GM18505 (cell line): ENCODE results near the gene BCORL1.
A peak's percentile ranks its signal among the peaks of the same experiment; 100 is the strongest.

Experiments used
- ATAC-seq: cut with Tn5 transposase; IDR thresholded peaks from one replicate; pipeline ENCODE4 v1.9.1; 2021; ENCODE audit not compliant: unreplicated experiment
- POLR2A ChIP-seq: IDR thresholded peaks from 4 replicates; pipeline ENCODE4 v1.6.1; 2011; ENCODE audit warnings: borderline replicate concordance; ENCODE audit not compliant: insufficient read depth, insufficient read length; ENCODE audit errors: extremely low read depth

Gene BCORL1, protein sequence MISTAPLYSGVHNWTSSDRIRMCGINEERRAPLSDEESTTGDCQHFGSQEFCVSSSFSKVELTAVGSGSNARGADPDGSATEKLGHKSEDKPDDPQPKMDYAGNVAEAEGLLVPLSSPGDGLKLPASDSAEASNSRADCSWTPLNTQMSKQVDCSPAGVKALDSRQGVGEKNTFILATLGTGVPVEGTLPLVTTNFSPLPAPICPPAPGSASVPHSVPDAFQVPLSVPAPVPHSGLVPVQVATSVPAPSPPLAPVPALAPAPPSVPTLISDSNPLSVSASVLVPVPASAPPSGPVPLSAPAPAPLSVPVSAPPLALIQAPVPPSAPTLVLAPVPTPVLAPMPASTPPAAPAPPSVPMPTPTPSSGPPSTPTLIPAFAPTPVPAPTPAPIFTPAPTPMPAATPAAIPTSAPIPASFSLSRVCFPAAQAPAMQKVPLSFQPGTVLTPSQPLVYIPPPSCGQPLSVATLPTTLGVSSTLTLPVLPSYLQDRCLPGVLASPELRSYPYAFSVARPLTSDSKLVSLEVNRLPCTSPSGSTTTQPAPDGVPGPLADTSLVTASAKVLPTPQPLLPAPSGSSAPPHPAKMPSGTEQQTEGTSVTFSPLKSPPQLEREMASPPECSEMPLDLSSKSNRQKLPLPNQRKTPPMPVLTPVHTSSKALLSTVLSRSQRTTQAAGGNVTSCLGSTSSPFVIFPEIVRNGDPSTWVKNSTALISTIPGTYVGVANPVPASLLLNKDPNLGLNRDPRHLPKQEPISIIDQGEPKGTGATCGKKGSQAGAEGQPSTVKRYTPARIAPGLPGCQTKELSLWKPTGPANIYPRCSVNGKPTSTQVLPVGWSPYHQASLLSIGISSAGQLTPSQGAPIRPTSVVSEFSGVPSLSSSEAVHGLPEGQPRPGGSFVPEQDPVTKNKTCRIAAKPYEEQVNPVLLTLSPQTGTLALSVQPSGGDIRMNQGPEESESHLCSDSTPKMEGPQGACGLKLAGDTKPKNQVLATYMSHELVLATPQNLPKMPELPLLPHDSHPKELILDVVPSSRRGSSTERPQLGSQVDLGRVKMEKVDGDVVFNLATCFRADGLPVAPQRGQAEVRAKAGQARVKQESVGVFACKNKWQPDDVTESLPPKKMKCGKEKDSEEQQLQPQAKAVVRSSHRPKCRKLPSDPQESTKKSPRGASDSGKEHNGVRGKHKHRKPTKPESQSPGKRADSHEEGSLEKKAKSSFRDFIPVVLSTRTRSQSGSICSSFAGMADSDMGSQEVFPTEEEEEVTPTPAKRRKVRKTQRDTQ (N-terminal part only)

DNA sequence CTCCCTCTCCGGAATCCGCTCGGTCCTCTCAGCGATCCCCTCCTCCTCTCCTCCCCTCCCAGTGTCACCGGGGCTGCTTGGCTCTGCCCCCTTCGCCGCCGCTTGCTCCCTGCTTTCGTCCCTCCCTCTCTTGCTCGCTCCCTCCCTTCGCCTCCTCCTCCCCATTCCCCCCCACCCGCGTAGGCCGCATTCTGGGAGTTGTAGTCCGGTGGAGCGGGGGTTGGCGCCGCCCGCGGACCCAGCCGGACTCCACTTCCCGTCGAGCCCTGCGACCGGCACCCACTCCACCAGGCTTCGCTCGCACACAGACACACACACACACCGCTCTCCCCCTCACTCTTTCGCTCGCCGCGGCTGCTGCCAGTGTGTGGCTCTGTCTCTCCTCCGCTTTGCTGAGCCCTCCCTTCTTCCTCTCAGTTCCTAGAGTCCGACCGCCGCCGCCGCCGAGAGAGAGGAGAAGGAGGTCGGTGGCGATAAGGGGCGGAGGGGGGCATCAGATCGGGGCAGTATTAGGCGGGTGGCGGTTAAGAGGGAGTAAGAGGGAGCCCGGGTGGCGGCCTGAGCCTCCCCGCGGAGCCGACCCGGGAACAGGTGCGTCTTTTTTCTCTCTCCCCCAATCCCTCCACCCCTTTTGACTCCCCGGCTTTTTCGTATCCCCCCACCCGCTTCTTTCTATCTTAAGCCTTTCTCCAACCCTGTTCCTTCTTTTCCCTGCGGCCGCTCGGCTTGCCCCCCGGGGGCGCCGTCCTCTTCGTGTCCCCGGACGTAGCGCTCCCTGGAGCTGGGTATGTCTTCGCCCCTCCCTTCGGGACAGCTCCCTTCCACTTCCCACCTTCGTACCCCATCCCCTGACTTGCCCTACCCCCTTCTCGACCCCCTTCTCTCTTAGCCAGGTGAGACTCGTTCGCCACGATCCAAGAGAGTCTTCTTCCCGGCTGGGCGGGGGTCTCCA lies at the start of gene BCORL1:
Gene BCORL1 (plus strand): TSS at position 336 of the 952 bp plus-strand sequence. CDS start 22,597 bp downstream, outside the sequence.
- TF ChIP-seq POLR2A: peak; percentile 81
- ATAC-seq: peak; percentile 83

DNA sequence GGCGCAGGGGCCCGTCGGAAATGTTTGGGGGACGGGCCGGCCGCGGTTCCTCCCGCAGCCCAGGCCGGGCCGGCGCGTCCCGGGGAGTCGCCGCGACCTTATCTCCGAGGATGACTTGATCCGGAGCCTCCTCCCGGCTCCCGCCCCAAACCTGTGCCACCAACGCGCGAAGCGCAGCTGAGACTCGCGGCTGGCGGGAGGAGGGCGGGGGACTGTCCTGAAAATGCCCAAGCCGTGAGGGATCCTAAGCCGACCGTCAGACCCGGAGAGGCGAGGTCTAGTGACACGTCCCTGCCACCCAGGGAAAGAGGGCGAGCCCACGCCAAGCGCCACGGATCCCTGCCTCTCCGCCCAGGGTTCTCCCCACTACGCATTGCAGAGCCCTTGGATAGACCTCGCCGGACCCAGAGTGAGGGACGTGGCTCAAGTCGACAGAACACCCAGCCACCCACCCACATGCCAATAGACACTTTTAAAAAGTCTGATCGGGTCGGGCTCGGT lies 49.6 kb upstream of the BCORL1 start:
- ATAC-seq: peak; percentile 13
- no peak for TF ChIP-seq POLR2A

DNA sequence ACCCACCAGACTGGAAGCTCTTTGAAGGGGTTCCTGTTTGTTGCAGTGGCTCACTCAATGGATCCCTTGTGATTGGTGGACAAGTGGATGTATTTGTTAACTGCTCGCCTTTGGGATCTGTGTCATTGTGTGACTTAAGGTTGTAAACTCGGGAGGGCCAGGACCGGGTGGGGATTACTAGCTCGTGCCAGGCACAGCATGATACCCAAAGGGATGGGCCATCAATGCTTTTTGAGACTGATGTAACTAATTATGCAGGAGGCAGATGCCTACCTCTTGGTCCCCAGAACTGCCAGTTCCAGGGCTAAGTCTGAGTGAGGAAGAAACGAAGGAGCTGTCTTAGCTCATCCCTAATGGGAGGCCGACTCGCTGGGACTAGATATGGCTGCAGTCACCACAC lies 48.7 kb upstream of the BCORL1 start:
- TF ChIP-seq POLR2A: no peak
- ATAC-seq: no peak

DNA sequence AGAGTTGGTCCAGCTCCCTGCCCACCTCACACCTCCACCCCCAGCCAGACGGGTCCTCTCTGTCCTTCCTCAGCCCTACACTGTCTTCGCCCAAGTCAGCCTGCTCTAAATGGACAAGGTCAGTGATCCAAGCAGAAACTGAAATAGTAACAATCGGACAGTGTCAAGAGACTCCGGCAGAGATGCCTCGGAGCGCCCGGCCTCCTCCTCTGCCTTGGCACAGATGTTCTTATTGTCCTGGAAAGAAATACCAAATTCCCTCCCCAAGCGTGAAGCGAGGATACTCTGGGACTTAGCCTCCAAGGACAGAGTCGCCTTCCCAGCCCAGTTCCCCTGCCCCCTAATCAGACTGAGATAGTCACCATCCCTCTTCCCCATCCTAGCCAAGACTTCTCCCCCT lies 48.0 kb upstream of the BCORL1 start:
- TF ChIP-seq POLR2A: no peak
- no peak for ATAC-seq

DNA sequence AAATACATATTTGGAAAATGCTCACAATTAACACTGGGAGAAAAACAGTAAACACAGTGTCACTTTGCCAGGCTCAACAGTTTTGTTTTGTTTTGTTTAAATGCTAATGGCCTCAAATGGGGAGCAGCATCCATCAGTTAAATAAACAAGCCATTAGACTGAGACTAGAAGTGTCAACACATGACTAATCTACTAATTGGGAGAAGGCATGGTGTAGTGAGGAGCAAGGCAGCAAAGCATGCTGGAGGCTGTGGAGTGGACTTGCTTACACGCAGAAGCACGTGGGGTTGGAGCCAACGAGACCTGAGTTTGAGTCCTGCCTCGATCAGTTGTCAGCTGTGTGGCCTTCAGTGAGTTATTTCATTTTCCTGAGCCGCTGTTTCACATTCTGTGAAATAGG lies 47.5 kb upstream of the BCORL1 start:
- no peak for TF ChIP-seq POLR2A
- no peak for ATAC-seq

DNA sequence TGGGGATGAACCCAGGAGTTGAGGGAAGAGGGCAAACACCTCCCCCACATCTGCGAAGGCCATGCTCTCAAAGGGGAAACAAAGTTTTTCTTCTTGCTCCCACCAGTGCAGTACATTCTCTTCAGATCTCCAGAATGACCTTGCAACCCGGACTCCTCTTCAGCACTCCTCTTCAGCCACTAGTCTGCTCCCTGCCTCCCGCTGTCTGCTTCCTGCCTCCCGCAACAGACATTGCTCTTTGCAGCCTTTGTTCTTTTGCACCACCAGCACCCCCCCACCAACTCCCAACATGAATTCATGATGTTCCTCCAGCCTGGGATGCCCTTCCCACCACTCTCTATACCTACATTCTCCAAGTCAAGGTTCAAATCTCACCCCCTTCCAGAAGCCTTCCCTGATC lies 44.4 kb upstream of the BCORL1 start:
- no peak for ATAC-seq
- TF ChIP-seq POLR2A: no peak

DNA sequence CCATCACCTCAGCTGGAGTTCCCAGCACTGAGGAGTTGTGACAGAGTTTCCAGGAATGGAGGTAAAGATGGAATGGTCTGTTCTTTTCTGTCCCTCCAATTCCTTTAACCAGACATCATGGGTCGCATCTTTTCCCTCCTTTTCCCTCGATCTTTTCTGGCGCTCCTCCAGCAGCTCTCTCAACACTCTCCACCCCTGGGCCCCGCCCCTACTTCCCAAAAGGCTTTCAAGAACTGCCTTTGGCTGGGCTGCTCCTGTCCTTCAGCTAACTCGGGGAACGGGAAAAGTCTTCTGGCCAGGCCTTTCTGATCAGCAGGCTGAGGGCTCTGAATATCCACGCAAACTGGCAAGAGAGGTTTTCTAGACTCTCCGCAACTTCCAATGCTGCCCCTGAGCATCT lies 42.4 kb upstream of the BCORL1 start:
- TF ChIP-seq POLR2A: no peak
- ATAC-seq: no peak

DNA sequence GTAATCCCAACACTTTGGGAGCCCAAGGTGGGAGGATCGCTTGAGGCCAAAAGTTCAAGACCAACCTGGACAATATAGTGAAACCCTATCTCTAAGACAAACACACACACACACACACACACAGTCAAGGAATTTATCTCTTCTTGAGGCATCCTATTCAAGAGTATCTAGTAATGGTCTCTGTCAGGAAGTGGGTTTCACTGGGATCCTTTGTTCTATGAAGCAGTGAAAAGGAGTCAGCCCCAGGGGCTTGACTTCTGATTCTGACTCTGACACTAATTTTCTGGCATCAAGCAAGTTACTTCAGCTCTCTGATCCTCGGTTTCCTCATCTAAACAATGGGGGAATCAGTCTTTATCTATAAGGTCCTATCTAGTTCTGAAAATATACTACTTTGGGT lies 41.7 kb upstream of the BCORL1 start:
- no peak for TF ChIP-seq POLR2A
- ATAC-seq: no peak

DNA sequence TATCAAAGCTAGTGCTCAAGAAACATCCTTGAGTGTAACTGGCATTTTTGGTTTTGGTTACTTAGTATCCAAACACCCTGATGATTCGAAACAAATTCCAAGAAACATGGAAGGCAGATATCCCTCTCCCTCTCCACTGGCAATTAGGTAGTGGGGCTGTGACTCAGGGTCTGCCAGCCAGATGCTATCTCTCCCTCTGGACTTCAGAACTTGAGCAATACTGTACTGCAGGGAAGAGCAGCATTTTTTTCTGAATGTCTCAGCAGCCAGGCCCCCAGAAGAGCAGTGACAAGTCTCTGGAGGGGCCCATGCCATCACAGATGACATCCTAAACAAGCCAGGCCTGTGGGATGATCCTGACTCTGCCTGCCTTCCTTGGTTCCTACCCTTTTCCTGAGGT lies 37.3 kb upstream of the BCORL1 start:
- TF ChIP-seq POLR2A: no peak
- ATAC-seq: no peak

DNA sequence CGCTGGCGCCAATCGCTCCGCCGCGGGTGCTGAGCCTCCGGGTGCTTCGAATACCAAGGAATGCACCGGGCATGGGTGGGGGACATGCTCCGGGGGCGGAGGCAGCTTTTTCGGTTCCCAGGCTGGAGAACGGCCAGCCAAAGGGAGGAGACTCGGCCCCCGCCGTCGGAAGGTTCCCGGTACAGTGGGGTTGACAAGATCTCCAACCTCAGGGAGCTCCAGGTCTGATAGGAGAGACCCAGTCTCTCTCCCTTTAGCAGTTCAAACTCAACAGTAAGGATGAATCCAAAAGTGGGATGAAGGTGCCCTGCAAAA lies 29.1 kb upstream of the BCORL1 start:
- ATAC-seq: no peak
- TF ChIP-seq POLR2A: no peak

DNA sequence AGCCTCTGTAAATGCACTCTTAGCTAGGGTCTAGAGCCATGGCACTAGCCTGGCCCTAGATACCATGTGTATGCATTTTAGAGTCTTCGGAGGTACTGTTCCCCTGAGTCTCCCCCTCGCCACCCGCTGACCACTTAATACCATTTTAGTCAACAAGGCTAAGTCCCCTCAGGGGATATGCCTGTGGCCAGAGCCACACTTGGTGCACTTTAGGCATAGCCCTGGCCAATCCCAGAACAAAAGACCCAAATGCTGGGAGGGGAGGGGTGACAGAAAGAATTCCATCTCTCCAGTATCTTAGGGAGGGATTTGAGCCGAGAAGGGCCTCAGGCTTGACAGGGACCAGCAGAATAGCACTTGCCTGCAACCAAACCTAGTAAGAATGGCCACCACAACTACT lies 28.6 kb upstream of the BCORL1 start:
- no peak for ATAC-seq
- TF ChIP-seq POLR2A: no peak

DNA sequence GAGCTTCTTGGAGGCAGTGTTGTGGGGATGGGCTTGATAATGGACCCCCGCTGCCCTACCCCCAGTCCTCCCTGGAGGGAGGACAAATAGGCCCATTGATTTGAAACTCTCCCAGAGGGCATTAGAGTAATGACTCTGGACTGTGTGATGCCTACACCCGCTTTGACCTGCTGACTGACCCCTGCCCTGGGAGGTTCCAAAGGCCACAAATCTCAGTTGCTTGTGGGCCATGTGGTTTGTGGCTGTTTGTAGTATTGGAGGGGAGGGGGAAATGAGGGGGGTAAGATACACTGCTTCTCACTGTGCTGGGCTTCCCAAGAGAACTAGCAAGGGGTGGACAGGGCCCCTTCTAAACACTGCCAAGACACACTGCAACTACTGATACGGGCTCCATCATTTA lies 27.6 kb upstream of the BCORL1 start:
- no peak for ATAC-seq
- TF ChIP-seq POLR2A: no peak

DNA sequence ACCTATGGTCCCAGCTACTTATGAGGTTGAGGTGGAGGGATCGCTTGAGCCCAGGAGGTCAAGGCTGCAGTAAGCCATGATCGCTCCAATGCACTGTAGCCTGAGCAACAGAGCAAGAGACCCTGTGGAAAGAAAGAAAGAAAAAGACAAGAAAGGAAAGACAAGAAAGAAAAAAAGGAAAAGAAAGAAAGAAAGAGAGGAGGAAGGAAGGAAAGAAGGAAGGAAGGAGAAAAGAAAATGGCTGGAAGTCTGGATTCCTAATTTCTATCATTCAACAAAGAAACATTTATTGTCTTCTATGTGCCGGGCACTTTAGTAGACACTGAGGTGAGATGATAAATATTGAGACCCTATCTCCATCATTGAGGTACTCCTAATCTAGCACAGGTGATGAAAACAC lies 26.8 kb upstream of the BCORL1 start:
- no peak for ATAC-seq
- TF ChIP-seq POLR2A: no peak

DNA sequence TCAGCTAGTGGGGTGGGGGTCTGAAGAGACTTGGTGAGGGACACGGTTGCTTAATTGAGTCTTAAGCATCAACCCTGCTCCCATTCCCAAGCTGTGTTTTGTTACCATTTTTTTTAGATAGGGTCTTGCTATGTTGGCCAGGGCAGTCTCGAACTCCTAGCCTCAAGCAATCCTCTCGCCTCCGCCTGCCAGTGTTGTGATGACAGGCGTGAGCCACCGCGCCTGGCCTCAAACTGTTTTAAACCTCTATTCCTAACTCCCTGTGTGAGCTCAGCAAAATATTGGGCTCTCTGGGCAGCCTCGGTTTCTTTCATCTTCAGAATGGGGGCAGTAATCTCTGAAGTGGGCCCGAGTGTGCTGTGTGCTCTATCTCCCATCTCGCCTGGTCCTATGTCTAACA lies 26.3 kb upstream of the BCORL1 start:
- no peak for TF ChIP-seq POLR2A

More for the DNA sequence above, 26.3 kb upstream of the BCORL1 start:
- ATAC-seq: no peak
